Trophoblast cell (in vitro differentiated cells and primary cell): Measurements from ENCODE around the gene CNN1.

Source experiments
- DNase-seq, 2 donors: peaks; one replicate each; pipeline ENCODE4 v3.0.0-alpha.2; 2016
- H2AFZ ChIP-seq: 2 replicates; pipeline ENCODE4 v1.6.1; 2013; ENCODE audit warnings: low read length, moderate library complexity, mild to moderate bottlenecking; ENCODE audit not compliant: insufficient read depth, poor library complexity
- H2AK5ac ChIP-seq: 2 replicates; pipeline ENCODE4 v1.6.1; 2013; ENCODE audit warnings: mild to moderate bottlenecking, low read length
- H2BK120ac ChIP-seq: 2 replicates; pipeline ENCODE4 v1.6.1; 2013; ENCODE audit warnings: low read length, mild to moderate bottlenecking, moderate library complexity; ENCODE audit not compliant: insufficient read depth, poor library complexity
- H2BK12ac ChIP-seq: 2 replicates; pipeline ENCODE4 v1.6.1; 2013; ENCODE audit warnings: mild to moderate bottlenecking, low read length, moderate library complexity
- H2BK5ac ChIP-seq: 2 replicates; pipeline ENCODE4 v1.6.1; 2013; ENCODE audit warnings: low read length, low read depth, moderate library complexity, mild to moderate bottlenecking; ENCODE audit not compliant: poor library complexity
- H3K14ac ChIP-seq: 2 replicates; pipeline ENCODE4 v1.6.1; 2013; ENCODE audit warnings: mild to moderate bottlenecking, low read length
- H3K18ac ChIP-seq: 2 replicates; pipeline ENCODE4 v1.6.1; 2013; ENCODE audit warnings: mild to moderate bottlenecking, low read length
- H3K23ac ChIP-seq: 2 replicates; pipeline ENCODE4 v1.6.1; 2013; ENCODE audit warnings: low read length
- H3K27ac ChIP-seq: 2 replicates; pipeline ENCODE4 v1.5.1; 2013; ENCODE audit warnings: low read depth, mild to moderate bottlenecking, inconsistent platforms, low read length, moderate library complexity
- H3K27me3 ChIP-seq: 2 replicates; pipeline ENCODE4 v1.6.1; 2013; ENCODE audit warnings: inconsistent platforms, mild to moderate bottlenecking, low read length, moderate library complexity; ENCODE audit not compliant: insufficient read depth
- H3K36me3 ChIP-seq, 2 experiments: 1 replicate in 1 of 2; 2 replicates in 1 of 2; pipeline ENCODE4 v1.6.1; 2013; ENCODE audit warnings: low read length in 2 of 2, mild to moderate bottlenecking in 2 of 2, moderate library complexity in 1 of 2; ENCODE audit not compliant: insufficient read depth in 2 of 2, control insufficient read depth in 1 of 2
- H3K4ac ChIP-seq: 2 replicates; pipeline ENCODE4 v1.6.1; 2013; ENCODE audit warnings: low read depth, mild to moderate bottlenecking, low read length, moderate library complexity
- H3K4me1 ChIP-seq, 2 experiments: 1 replicate in 1 of 2; 2 replicates in 1 of 2; pipeline ENCODE4 v1.6.1; 2013; ENCODE audit warnings: low read length in 2 of 2, mild to moderate bottlenecking in 2 of 2, moderate library complexity in 1 of 2; ENCODE audit not compliant: insufficient read depth in 2 of 2, control insufficient read depth in 1 of 2
- H3K4me2 ChIP-seq: 2 replicates; pipeline ENCODE4 v1.6.1; 2013; ENCODE audit warnings: inconsistent platforms, mild to moderate bottlenecking, low read length, moderate library complexity
- H3K4me3 ChIP-seq: 2 replicates; pipeline ENCODE4 v1.5.1; 2013; ENCODE audit warnings: mild to moderate bottlenecking, low read depth, low read length, inconsistent platforms
- H3K79me1 ChIP-seq: one replicate; pipeline ENCODE4 v1.6.1; 2013; ENCODE audit warnings: low read length
- H3K79me2 ChIP-seq: 2 replicates; pipeline ENCODE4 v1.6.1; 2013; ENCODE audit warnings: low read length, mild to moderate bottlenecking; ENCODE audit not compliant: control insufficient read depth, insufficient read depth, poor library complexity
- H3K9ac ChIP-seq: 2 replicates; pipeline ENCODE4 v1.6.1; 2013; ENCODE audit warnings: mild to moderate bottlenecking, low read length
- H3K9me3 ChIP-seq: 2 replicates; pipeline ENCODE4 v1.6.1; 2013; ENCODE audit warnings: low read depth, mild to moderate bottlenecking, control low read depth, inconsistent platforms, low read length; ENCODE audit not compliant: insufficient read depth
- H4K12ac ChIP-seq: 2 replicates; pipeline ENCODE4 v1.6.1; 2013; ENCODE audit warnings: low read depth, mild to moderate bottlenecking, low read length, moderate library complexity
- H4K8ac ChIP-seq: 2 replicates; pipeline ENCODE4 v1.6.1; 2013; ENCODE audit warnings: low read depth, mild to moderate bottlenecking, low read length, moderate library complexity
- H4K91ac ChIP-seq: one replicate; pipeline ENCODE4 v1.6.1; 2013; ENCODE audit warnings: low read depth, mild to moderate bottlenecking, low read length, moderate library complexity
- WGBS: extraction: QIAGEN DNeasy Blood & Tissue Kit; methylation state at CpG from one replicate; pipeline ENCODE4 v1.1.7; 2013; ENCODE audit warnings: missing lambda C conversion rate; ENCODE audit not compliant: insufficient read length, insufficient coverage; ENCODE audit errors: extremely low coverage; 5-methylcytosine and 5-hydroxymethylcytosine counted together

Gene CNN1

GRCh38 chr19:11541238-11541637 lies 2.6 kb downstream of the CNN1 start:
- Histone ChIP-seq H3K4me3 (no peak overlapping the region), H3K79me1 (peaks cover 22% of the 10 kb centered on the region), H3K27me3 (no peaks in the 10 kb centered on the region), H3K14ac (no peak overlapping the region), H2BK12ac (no peak overlapping the region), H4K12ac (peak overlapping the region; percentile 27), H2BK5ac (no peak overlapping the region), H3K23ac (no peak overlapping the region), H3K27ac (no peak overlapping the region), H3K18ac (no peak overlapping the region), H3K9me3 (no peaks in the 10 kb centered on the region), H3K36me3 (peaks cover 28 to 33% of the 10 kb centered on the region in 2 experiments), H4K8ac (no peak overlapping the region), H3K4me1 (peaks cover 13 to 16% of the 10 kb centered on the region in 2 experiments), H3K79me2 (peaks cover 16% of the 10 kb centered on the region), H4K91ac (no peak overlapping the region), H2BK120ac (no peak overlapping the region), H3K9ac (no peak overlapping the region), H3K4ac (no peak overlapping the region), H3K4me2 (no peak overlapping the region), H2AFZ (no peak overlapping the region), H2AK5ac (no peak overlapping the region)
- no peak for DNase-seq
- WGBS: no CpG with 5 or more reads among the region's 3 CpGs

DNA sequence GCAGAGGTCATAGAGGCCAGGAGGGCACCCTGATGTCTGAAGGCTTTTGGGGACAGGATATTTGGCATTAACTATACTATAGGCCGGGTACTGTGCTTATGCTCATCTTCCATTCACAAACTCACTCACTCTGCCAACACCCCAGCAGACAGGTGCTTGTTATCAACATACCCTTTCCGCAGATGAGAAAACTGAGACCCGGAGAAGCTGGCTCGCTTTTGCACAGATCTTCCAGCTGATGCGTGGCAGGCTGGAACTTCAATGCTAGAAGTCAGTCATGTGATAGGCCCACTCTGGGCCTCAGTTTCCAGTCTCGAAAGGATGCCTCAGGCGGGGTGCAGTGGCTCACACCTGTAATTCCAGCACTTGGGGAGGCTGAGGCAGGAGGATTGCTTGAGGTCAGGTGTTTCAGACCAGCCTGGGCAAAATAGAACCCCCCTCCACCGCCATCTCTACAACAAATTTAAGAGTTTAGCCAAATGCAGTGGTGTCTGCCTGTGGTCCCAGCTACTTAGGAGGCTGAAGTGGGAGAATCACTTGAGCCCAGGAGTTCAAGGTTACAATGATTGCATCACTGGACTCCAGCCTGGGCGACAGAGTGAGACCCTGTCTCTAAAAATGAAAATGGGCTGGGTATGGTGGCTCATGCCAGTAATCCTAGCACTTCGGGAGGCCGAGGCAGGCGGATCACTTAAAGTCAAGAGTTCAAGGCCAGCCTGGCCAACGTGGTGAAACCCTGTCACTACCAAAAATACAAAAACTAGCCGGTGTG lies 9.5 kb downstream of the CNN1 start:
- Histone ChIP-seq H3K4me2 (no peak overlapping the region), H3K18ac (no peak overlapping the region), H4K8ac (no peak overlapping the region), H3K4me1 (no peaks in the 10 kb centered on the region), H3K9me3 (peaks cover 3% of the 10 kb centered on the region), H3K27me3 (no peaks in the 10 kb centered on the region), H2AK5ac (no peak overlapping the region), H2BK5ac (no peak overlapping the region), H3K79me2 (no peaks in the 10 kb centered on the region), H3K9ac (no peak overlapping the region), H3K14ac (no peak overlapping the region), H3K23ac (no peak overlapping the region), H3K79me1 (no peaks in the 10 kb centered on the region), H2BK12ac (no peak overlapping the region), H2AFZ (no peak overlapping the region), H3K4ac (no peak overlapping the region), H4K91ac (no peak overlapping the region), H3K4me3 (no peak overlapping the region), H4K12ac (no peak overlapping the region), H2BK120ac (no peak overlapping the region), H3K27ac (no peak overlapping the region), H3K36me3 (peaks cover 59 to 67% of the 10 kb centered on the region in 2 experiments)
- no peak for DNase-seq
- no CpG with 5 or more reads among the region's 14 CpGs for WGBS

- WGBS: no CpG with 5 or more reads among the region's 24 CpGs
- Histone ChIP-seq H3K9me3 (peaks cover 3% of the 10 kb centered on the region), H2BK5ac (no peak overlapping the region), H3K79me2 (no peaks in the 10 kb centered on the region), H2BK120ac (no peak overlapping the region), H4K8ac (no peak overlapping the region), H3K27ac (no peak overlapping the region), H3K14ac (no peak overlapping the region), H3K23ac (no peak overlapping the region), H4K91ac (no peak overlapping the region), H3K4ac (no peak overlapping the region), H3K79me1 (no peaks in the 10 kb centered on the region), H2BK12ac (no peak overlapping the region), H2AFZ (no peak overlapping the region), H3K4me3 (no peak overlapping the region), H3K36me3 (peaks cover 68 to 73% of the 10 kb centered on the region in 2 experiments), H2AK5ac (no peak overlapping the region), H3K27me3 (no peaks in the 10 kb centered on the region), H3K18ac (no peak overlapping the region), H3K4me1 (no peaks in the 10 kb centered on the region), H3K4me2 (no peak overlapping the region), H3K9ac (no peak overlapping the region), H4K12ac (no peak overlapping the region)
- DNase-seq: no peak
Observed at GRCh38 chr19:11549386-11549953, 10.8 kb downstream of the CNN1 start.

DNA sequence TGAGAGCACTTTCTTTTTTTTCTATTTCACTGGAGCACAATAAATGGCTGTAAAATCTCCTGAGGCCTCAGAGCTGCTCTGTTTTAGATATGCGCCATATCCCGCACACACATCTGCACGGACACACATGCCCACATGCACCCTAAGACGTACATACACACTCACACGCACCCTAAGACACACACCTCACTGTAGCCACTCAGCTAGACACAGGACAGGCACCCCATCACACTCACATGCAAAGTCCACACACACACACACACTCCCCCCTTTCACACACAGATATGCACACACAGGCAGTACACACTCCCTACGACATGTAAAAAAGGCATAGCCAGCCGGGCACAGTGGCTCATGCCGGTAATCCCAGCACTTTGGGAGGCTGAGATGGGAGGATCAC lies 11.6 kb downstream of the CNN1 start:
- H3K4me2 ChIP-seq: no peak overlapping the region
- H3K79me2 ChIP-seq: no peaks in the 10 kb centered on the region
- H2BK12ac ChIP-seq: no peak overlapping the region
- H4K8ac ChIP-seq: no peak overlapping the region
- no peak overlapping the region for H4K91ac ChIP-seq
- H3K18ac ChIP-seq: no peak overlapping the region
- H3K36me3 ChIP-seq: peaks cover 69 to 70% of the 10 kb centered on the region in 2 experiments
- no peak overlapping the region for H3K23ac ChIP-seq
- H2AFZ ChIP-seq: no peak overlapping the region
- no peak overlapping the region for H3K4me3 ChIP-seq
- H3K9ac ChIP-seq: no peak overlapping the region
- H2BK120ac ChIP-seq: no peak overlapping the region
- peaks cover 3% of the 10 kb centered on the region for H3K9me3 ChIP-seq
- WGBS: no CpG with 5 or more reads among the region's 8 CpGs
- no peaks in the 10 kb centered on the region for H3K4me1 ChIP-seq
- H3K4ac ChIP-seq: no peak overlapping the region
- no peaks in the 10 kb centered on the region for H3K27me3 ChIP-seq
- no peak overlapping the region for H4K12ac ChIP-seq
- no peak overlapping the region for H2BK5ac ChIP-seq
- H3K79me1 ChIP-seq: no peaks in the 10 kb centered on the region
- no peak overlapping the region for H2AK5ac ChIP-seq
- no peak overlapping the region for H3K27ac ChIP-seq
- DNase-seq: no peak
- no peak overlapping the region for H3K14ac ChIP-seq
